BE2C (cell line): ENCODE measurements around the gene MBD3L4.

ENCODE experiments used
- DNase-seq: peaks from one replicate; pipeline ENCODE4 v3.0.0-alpha.2; 2020
- H3K27me3 ChIP-seq: fragments of 250-450 bp; sonication (Bioruptor Pico); 2 replicates; pipeline ENCODE4 v1.5.1; 2020; ENCODE audit warnings: mild to moderate bottlenecking
- H3K36me3 ChIP-seq: fragments of 250-450 bp; sonication (Bioruptor Pico); 2 replicates; pipeline ENCODE4 v1.5.1; 2020; ENCODE audit warnings: mild to moderate bottlenecking
- H3K4me1 ChIP-seq: fragments of 250-450 bp; sonication (Bioruptor Pico); 2 replicates; pipeline ENCODE4 v1.5.1; 2020
- H3K4me3 ChIP-seq: 2 replicates; pipeline ENCODE4 v1.5.1; 2011; ENCODE audit warnings: low read depth, low read length
- H3K9me3 ChIP-seq: fragments of 250-450 bp; sonication (Bioruptor Pico); 2 replicates; pipeline ENCODE4 v1.5.1; 2020
- CTCF ChIP-seq: IDR thresholded peaks from 2 replicates; pipeline ENCODE4 v1.5.1; 2012; ENCODE audit warnings: mild to moderate bottlenecking, low read depth, low read length

MBD3L4 gene

GRCh38 chr19:7018828-7019227 lies 21.2 kb downstream of the MBD3L4 start:
- no peak for TF ChIP-seq CTCF
- no peaks in the 10 kb centered on the region for H3K36me3 ChIP-seq
- H3K27me3 ChIP-seq, result peaks cover 8% of the 10 kb centered on the region; the same call in 1 of the 2 replicates
- DNase-seq, result no peak
- no peak overlapping the region for H3K4me3 ChIP-seq
- no peaks in the 10 kb centered on the region for H3K4me1 ChIP-seq
- no peaks in the 10 kb centered on the region for H3K9me3 ChIP-seq

- H3K27me3 ChIP-seq, result peaks cover 4% of the 10 kb centered on the region; the same call in 1 of the 2 replicates
- no peak for DNase-seq
Observed at GRCh38 chr19:7013678-7014077, 26.3 kb downstream of the MBD3L4 start.

GRCh38 chr19:7010722-7011593 lies 29.0 kb downstream of the MBD3L4 start:
- no peaks in the 10 kb centered on the region for H3K9me3 ChIP-seq
- no peaks in the 10 kb centered on the region for H3K4me1 ChIP-seq
- no peak for TF ChIP-seq CTCF
- no peaks in the 10 kb centered on the region for H3K36me3 ChIP-seq
- peak; percentile 15 for DNase-seq
- H3K4me3 ChIP-seq, result no peak overlapping the region
- no peaks in the 10 kb centered on the region for H3K27me3 ChIP-seq

More at GRCh38 chr19:7013678-7014077, 26.3 kb downstream of the MBD3L4 start:
- Histone ChIP-seq H3K9me3 (no peaks in the 10 kb centered on the region), H3K36me3 (no peaks in the 10 kb centered on the region), H3K4me3 (no peak overlapping the region), H3K4me1 (no peaks in the 10 kb centered on the region)
- no peak for TF ChIP-seq CTCF

- H3K4me1 ChIP-seq, result no peaks in the 10 kb centered on the region
- no peak for DNase-seq
- TF ChIP-seq CTCF, result no peak
- no peak overlapping the region for H3K4me3 ChIP-seq
- H3K9me3 ChIP-seq, result no peaks in the 10 kb centered on the region
- no peaks in the 10 kb centered on the region for H3K36me3 ChIP-seq
- no peaks in the 10 kb centered on the region for H3K27me3 ChIP-seq
Observed at GRCh38 chr19:7007859-7008258, 32.1 kb downstream of the MBD3L4 start.

- Histone ChIP-seq H3K36me3 (no peaks in the 10 kb centered on the region), H3K4me1 (no peaks in the 10 kb centered on the region), H3K27me3 (no peaks in the 10 kb centered on the region), H3K4me3 (no peak overlapping the region), H3K9me3 (no peaks in the 10 kb centered on the region)
- TF ChIP-seq CTCF, result no peak
- peak; percentile 14 for DNase-seq
Observed at GRCh38 chr19:7006135-7006704, 33.8 kb downstream of the MBD3L4 start.

- Histone ChIP-seq H3K36me3 (no peaks in the 10 kb centered on the region), H3K4me1 (no peaks in the 10 kb centered on the region), H3K9me3 (no peaks in the 10 kb centered on the region), H3K4me3 (no peak overlapping the region), H3K27me3 (no peaks in the 10 kb centered on the region)
- DNase-seq, result no peak
- TF ChIP-seq CTCF, result peak; percentile 72
Observed at GRCh38 chr19:7004313-7004931, 35.6 kb downstream of the MBD3L4 start.
